Gastrocnemius medialis (tissue), 4 donors: ENCODE measurements around the gene GPER1.

ENCODE experiments used
- POLR2A ChIP-seq, 2 donors: fragments of 450-650 bp; IDR thresholded peaks; one replicate each; pipeline ENCODE4 v1.6.1; 2017; ENCODE audit warnings: antibody characterized with exemption in 2 of 2, mild to moderate bottlenecking in 2 of 2, moderate library complexity in 2 of 2
- TF ChIP-seq, protein P1 (sequence below), 5 experiments: fragments of 450-650 bp in 3 of 5; fragments of 200-600 bp in 2 of 5; sonication (generic) in 2 of 5; IDR thresholded peaks in 4 of 5; conservative IDR thresholded peaks in 1 of 5; 1 replicate in 4 of 5; 2 replicates in 1 of 5; pipeline ENCODE4 v1.5.1; 2016 to 2019; ENCODE audit warnings: antibody characterized with exemption in 5 of 5, mild to moderate bottlenecking in 3 of 5, moderate library complexity in 3 of 5

GRCh38 chr7:1087465-1087814 lies 473 bp upstream of the GPER1 start:
- TF ChIP-seq, protein P1, sequence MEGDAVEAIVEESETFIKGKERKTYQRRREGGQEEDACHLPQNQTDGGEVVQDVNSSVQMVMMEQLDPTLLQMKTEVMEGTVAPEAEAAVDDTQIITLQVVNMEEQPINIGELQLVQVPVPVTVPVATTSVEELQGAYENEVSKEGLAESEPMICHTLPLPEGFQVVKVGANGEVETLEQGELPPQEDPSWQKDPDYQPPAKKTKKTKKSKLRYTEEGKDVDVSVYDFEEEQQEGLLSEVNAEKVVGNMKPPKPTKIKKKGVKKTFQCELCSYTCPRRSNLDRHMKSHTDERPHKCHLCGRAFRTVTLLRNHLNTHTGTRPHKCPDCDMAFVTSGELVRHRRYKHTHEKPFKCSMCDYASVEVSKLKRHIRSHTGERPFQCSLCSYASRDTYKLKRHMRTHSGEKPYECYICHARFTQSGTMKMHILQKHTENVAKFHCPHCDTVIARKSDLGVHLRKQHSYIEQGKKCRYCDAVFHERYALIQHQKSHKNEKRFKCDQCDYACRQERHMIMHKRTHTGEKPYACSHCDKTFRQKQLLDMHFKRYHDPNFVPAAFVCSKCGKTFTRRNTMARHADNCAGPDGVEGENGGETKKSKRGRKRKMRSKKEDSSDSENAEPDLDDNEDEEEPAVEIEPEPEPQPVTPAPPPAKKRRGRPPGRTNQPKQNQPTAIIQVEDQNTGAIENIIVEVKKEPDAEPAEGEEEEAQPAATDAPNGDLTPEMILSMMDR (IDR thresholded peaks at IDR 0.05 in 4 of 5, conservative IDR thresholded peaks at IDR 0.05 in 1 of 5) = no peak
- no peak for TF ChIP-seq POLR2A (IDR thresholded peaks at IDR 0.05)
